ENCODE measurements around the gene HEATR9. TPM values are rescaled to one million over a fixed set of nuclear protein-coding genes. Genes with fewer than 3 reads are reported as not detected.

The HEATR9 gene
- not detected in 2 replicates for total RNA-seq

DNA sequence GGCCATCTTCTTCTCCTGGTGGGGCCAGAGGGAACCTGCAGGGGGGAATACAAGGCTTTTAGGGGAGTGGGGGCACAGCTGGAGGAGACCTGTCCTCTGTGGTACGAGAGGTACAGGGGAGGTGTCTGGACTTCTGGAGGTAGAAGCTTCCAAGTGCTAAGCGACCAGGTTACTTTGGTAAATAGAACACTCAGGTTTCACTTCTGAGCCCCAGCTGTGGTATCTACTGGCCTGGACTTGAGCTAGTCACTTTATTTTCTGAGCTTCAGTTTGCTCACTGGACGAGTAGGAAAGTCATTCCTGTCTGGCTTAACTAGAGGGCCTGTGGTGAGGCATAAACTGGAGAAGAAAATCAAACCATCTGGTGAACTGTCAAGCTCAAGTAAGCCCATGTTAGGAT, at the start of gene HEATR9:
Gene HEATR9, minus strand, starts transcription at position 155 of the 400 bp plus-strand sequence. Its CDS starts 149 bp downstream, at position 6.

GRCh38 chr17:35879773-35880654, 11.3 kb upstream of the HEATR9 start, which contains the start of gene CCL5:
CCL5 (minus strand) TSS chr17:35880360.

DNA sequence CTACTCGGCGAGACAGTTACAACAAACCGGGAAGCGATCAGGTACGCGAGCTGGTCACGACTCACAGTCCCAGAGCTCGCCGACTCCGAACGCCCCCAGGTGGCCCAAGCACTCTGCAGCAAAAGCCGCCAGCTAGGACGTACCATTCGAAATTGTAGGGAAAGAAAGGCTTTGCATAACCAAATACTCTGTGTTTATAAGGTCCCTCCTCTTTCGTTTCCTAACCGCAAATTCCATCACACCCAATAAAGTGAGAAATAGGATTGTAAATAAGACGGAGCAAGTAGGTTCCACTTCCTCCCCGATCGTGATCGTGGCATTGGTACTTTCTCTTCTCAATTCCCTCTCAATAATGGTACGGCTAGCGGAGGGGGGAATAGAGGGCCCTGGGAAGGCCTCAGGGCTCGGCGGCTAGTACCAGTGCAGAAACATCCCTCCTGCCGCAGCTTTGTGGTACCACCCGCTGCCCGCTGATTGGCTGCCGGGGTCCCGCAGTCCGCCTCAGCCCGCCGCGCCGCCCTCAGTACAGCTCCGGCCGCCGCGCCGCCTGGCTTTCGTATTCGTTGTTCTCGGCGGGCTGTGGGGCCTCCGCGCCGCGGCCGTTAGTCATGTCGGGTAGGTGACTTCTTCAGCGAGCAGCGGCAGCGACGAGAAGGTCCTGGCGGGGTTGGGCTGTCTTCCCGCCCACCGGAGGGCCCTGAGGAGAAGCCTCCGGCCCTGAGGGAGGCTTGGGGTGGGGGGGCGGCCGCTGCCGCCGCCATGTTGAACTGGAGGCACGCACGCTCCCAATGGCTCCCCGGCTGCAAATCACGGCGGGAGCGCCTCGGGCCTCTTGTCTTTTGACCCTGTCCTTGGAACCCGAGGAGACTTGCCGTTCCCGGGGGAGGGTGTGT, 59.5 kb downstream of the HEATR9 start, which contains the start of gene TAF15:
Gene TAF15, plus strand, starts transcription at position 523 of the 893 bp plus-strand sequence. Its CDS starts 86 bp downstream, at position 609.

Small RNAs within 50 kb of the gene (small RNA-seq; reads per million reads assigned to genes)
- gene RF00100 (ENCODE audit: low replicate concordance): 105 reads per million, percentile 98 among the genes with 10 or more reads in this experiment

Other genes with a start within 250 kb of the HEATR9 start
- gene RASL10B, start 137.3 kb downstream of the HEATR9 start, total RNA-seq: 3.7 and 8.3 TPM in 2 replicates
- gene GAS2L2, start 115.7 kb downstream of the HEATR9 start, total RNA-seq: not detected in 2 replicates
- not detected in 2 replicates for gene C17orf50, start 108.0 kb downstream of the HEATR9 start, total RNA-seq
- gene MMP28, start 73.2 kb downstream of the HEATR9 start, total RNA-seq: 1.3 TPM in 1 of 2 replicates, not detected in the other
- 50.6 and 59.8 TPM in 2 replicates for gene TAF15, start 59.4 kb downstream of the HEATR9 start, total RNA-seq
- 0.29 TPM in 1 of 2 replicates, not detected in the other for gene CCL5, start 11.5 kb upstream of the HEATR9 start, total RNA-seq
- gene RDM1, start 61.9 kb upstream of the HEATR9 start, total RNA-seq: not detected in 2 replicates
- not detected in 2 replicates for gene LYZL6, start 74.8 kb upstream of the HEATR9 start, total RNA-seq
- not detected in 2 replicates for gene CCL16, start 112.6 kb upstream of the HEATR9 start, total RNA-seq
- gene CCL14, start 117.8 kb upstream of the HEATR9 start, total RNA-seq: not detected in 2 replicates
- gene CCL15, start 132.7 kb upstream of the HEATR9 start, total RNA-seq: not detected in 2 replicates
- gene CCL23, start 149.1 kb upstream of the HEATR9 start, total RNA-seq: not detected in 2 replicates
- gene CCL18, start 195.4 kb upstream of the HEATR9 start, total RNA-seq: not detected in 2 replicates
- gene CCL3, start 221.3 kb upstream of the HEATR9 start, total RNA-seq: not detected in 2 replicates
- not detected in 2 replicates for gene CCL4, start 234.9 kb upstream of the HEATR9 start, total RNA-seq